Gastrocnemius medialis (tissue), 4 donors: Measurements from ENCODE around the gene CD19.

ENCODE experiments used
- CTCF ChIP-seq, 5 experiments: fragments of 450-650 bp in 3 of 5; fragments of 200-600 bp in 2 of 5; sonication (generic) in 2 of 5; IDR thresholded peaks in 4 of 5; conservative IDR thresholded peaks in 1 of 5; 1 replicate in 4 of 5; 2 replicates in 1 of 5; pipeline ENCODE4 v1.5.1; 2016 to 2019; ENCODE audit warnings: antibody characterized with exemption in 5 of 5, mild to moderate bottlenecking in 3 of 5, moderate library complexity in 3 of 5
- POLR2A ChIP-seq, 2 donors: fragments of 450-650 bp; IDR thresholded peaks; one replicate each; pipeline ENCODE4 v1.6.1; 2017; ENCODE audit warnings: antibody characterized with exemption in 2 of 2, mild to moderate bottlenecking in 2 of 2, moderate library complexity in 2 of 2

DNA sequence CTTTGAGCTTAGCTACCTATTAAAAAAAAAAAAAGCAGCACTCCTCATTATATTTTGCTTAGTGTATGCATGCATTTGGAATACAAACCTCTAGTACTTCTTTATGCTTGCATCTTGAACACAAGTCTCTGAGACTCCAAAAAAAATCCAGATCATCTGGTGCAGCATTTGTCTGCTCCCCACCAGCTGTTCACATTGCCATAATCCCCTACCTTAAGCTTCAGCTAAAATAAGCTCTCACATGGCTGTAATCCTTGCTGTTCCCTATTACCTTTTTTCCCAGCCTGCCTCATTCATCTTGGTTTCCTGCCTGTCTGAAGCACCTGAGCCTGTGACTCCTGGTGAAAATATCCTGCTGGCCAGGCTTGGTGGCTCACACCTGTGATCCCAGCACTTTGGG is 11.5 kb downstream of the CD19 start:
- TF ChIP-seq CTCF (IDR thresholded peaks at IDR 0.05 in 4 of 5, conservative IDR thresholded peaks at IDR 0.05 in 1 of 5) (no peak), POLR2A (IDR thresholded peaks at IDR 0.05) (no peak)
